GM12892 (cell line): Measurements from ENCODE around the gene TCF19.

ENCODE experiments used
- POLR2A ChIP-seq: IDR thresholded peaks from 2 replicates; pipeline ENCODE4 v1.6.1; 2011; ENCODE audit warnings: low read depth, low read length, control low read depth
- TAF1 ChIP-seq: IDR thresholded peaks from 2 replicates; pipeline ENCODE4 v1.6.1; 2011; ENCODE audit warnings: low read depth, mild to moderate bottlenecking, control low read depth, low read length, borderline replicate concordance

DNA sequence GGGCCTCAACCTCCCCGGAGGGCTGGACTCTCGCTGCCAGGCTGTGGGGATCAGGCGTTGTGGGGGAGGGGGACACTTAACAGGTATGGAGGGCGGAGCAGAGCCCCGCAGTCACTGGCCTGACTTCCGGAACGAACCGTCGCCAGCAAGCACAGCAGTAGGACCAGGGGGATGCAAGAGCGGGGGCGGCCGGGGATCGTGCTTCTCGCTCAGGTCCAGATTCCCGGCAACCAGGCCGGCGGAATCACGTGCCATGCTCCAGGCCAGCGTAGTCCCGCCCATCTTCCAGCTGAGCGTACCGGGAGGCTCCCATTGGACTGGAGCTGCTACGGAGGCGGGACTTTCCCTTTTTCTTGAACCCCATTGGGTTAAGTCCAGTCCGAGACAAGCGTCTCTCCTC lies 22.1 kb downstream of the TCF19 start:
- TF ChIP-seq POLR2A, result no peak
- no peak for TF ChIP-seq TAF1
